HEK293T (cell line): ENCODE data around the gene PRKCH.

ENCODE experiments used
- CTCF ChIA-PET: fragments of 350-600 bp; formaldehyde crosslinking; extraction: SDS; loops from one replicate; lab custom pipeline; 2021; ENCODE audit warnings: antibody characterized with exemption, inconsistent platforms; lab: Yijun Ruan, JAX
- POLR2A ChIA-PET: fragments of 350-600 bp; formaldehyde crosslinking; extraction: SDS; loops from one replicate; lab custom pipeline; 2020; ENCODE audit warnings: antibody characterized with exemption, inconsistent platforms; lab: Yijun Ruan, JAX
- DNase-seq: peaks from one replicate; pipeline ENCODE4 v3.0.0; 2012; ENCODE audit warnings: mixed read lengths; ENCODE audit errors: extremely low spot score
- ARNT ChIP-seq: fragments of 450-650 bp; IDR thresholded peaks from 2 replicates; pipeline ENCODE4 v1.6.1; 2017; ENCODE audit warnings: mild to moderate bottlenecking
- BHLHE40 ChIP-seq: fragments of 450-650 bp; IDR thresholded peaks from 2 replicates; pipeline ENCODE4 v1.6.1; 2016; ENCODE audit warnings: mild to moderate bottlenecking, moderate library complexity, borderline replicate concordance
- CTBP1 ChIP-seq: fragments of 450-650 bp; IDR thresholded peaks from 2 replicates; pipeline ENCODE4 v1.6.1; 2016; ENCODE audit warnings: borderline replicate concordance
- ELF4 ChIP-seq: fragments of 450-650 bp; IDR thresholded peaks from 2 replicates; pipeline ENCODE4 v1.6.1; 2017; ENCODE audit warnings: antibody characterized with exemption
- FOXA1 ChIP-seq: fragments of 450-650 bp; IDR thresholded peaks from 2 replicates; pipeline ENCODE4 v1.6.1; 2016; ENCODE audit warnings: mild to moderate bottlenecking
- FOXK2 ChIP-seq: fragments of 450-650 bp; IDR thresholded peaks from 2 replicates; pipeline ENCODE4 v1.6.1; 2016; ENCODE audit warnings: mild to moderate bottlenecking
- FOXM1 ChIP-seq: fragments of 450-650 bp; IDR thresholded peaks from 2 replicates; pipeline ENCODE4 v1.6.1; 2017; ENCODE audit warnings: mild to moderate bottlenecking, borderline replicate concordance
- HDGF ChIP-seq: fragments of 450-650 bp; IDR thresholded peaks from 2 replicates; pipeline ENCODE4 v1.6.1; 2017; ENCODE audit warnings: antibody characterized with exemption, borderline replicate concordance
- L3MBTL2 ChIP-seq: fragments of 450-650 bp; conservative IDR thresholded peaks from 2 replicates; pipeline ENCODE4 v1.6.1; 2016; ENCODE audit warnings: mild to moderate bottlenecking
- LEF1 ChIP-seq: fragments of 450-650 bp; IDR thresholded peaks from 2 replicates; pipeline ENCODE4 v1.6.1; 2017; ENCODE audit warnings: mild to moderate bottlenecking, borderline replicate concordance
- NFRKB ChIP-seq: fragments of 450-650 bp; IDR thresholded peaks from 2 replicates; pipeline ENCODE4 v1.6.1; 2016; ENCODE audit warnings: mild to moderate bottlenecking, moderate library complexity
- PKNOX1 ChIP-seq: fragments of 450-650 bp; IDR thresholded peaks from 2 replicates; pipeline ENCODE4 v1.6.1; 2016
- SP1 ChIP-seq: fragments of 450-650 bp; IDR thresholded peaks from 2 replicates; pipeline ENCODE4 v1.6.1; 2017
- SUZ12 ChIP-seq: fragments of 450-650 bp; IDR thresholded peaks from 2 replicates; pipeline ENCODE4 v1.6.1; 2016; ENCODE audit warnings: mild to moderate bottlenecking
- TARDBP ChIP-seq: fragments of 450-650 bp; IDR thresholded peaks from 2 replicates; pipeline ENCODE4 v1.6.1; 2016
- ZNF384 ChIP-seq: fragments of 450-650 bp; IDR thresholded peaks from 2 replicates; pipeline ENCODE4 v1.6.1; 2016

The PRKCH gene

DNA sequence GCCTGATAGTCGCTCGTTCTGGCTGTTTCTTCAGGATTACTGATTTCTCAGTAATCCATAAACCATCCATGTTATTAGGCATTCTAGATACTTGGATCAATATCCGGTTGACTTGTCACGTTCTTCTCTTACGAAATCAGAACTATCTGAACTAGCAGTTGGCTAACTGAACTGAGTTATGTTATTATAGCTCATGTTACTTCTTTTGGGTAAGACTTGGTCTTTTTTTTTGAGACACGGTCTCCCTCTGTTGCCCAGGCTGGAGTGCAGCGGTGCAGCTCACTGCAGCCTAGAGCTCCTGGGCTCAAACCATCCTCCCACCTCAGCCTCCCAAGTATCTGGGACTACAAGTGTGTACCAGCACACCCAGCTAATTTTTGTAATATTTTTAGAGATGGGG, 178.6 kb downstream of the PRKCH start:
- DNase-seq, result no peak
- ChIA-PET CTCF (no interaction called here), POLR2A (no interaction called here)
- TF ChIP-seq LEF1, result no peak
- TF ChIP-seq CTBP1, result no peak
- no peak for TF ChIP-seq FOXA1
- TF ChIP-seq L3MBTL2, result no peak
- no peak for TF ChIP-seq NFRKB
- TF ChIP-seq SUZ12, result no peak
- no peak for TF ChIP-seq HDGF
- no peak for TF ChIP-seq SP1
- no peak for TF ChIP-seq TARDBP
- no peak for TF ChIP-seq FOXK2
- TF ChIP-seq ARNT, result no peak
- TF ChIP-seq PKNOX1, result no peak
- TF ChIP-seq ZNF384, result no peak
- no peak for TF ChIP-seq ELF4
- no peak for TF ChIP-seq FOXM1
- TF ChIP-seq BHLHE40, result no peak

DNA sequence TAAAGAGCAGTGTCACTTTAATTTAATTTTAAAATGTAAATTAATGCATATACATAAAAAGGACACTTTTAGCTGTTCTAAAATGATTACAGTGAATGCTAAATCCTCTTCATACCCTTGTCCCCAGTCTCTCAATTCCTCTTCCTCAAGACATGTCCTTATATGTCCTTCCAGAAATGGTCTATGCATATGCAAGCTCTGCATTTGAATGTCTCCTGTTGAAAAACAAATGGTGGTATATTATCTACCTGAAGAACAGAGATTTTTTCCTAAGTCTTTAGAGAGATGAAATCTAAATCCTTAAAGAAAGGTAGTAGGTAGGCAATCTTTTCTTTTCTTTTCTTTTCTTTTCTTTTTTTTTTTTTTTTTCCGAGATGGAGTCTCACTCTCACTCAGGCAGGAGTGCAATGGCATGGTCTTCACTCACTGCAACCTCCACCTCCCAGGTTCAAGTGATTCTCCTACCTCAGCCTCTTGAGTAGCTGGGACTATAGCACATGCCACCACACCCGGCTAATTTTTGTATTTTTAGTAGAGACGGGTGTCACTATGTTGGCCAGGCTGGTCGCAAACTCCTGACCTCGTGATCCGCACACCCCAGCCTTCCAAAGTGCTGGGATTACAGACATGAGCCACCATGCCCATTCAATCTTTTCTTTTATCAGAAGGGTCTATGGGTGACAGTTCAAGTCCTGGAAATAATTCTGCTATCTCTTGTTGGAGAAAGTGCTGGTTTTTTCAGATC, 180.5 kb downstream of the PRKCH start:
- ChIA-PET CTCF (no interaction called here), POLR2A (no interaction called here)
- no peak for DNase-seq
- TF ChIP-seq TARDBP (no peak), FOXM1 (no peak), HDGF (no peak), L3MBTL2 (no peak), PKNOX1 (no peak), SP1 (no peak)

DNA sequence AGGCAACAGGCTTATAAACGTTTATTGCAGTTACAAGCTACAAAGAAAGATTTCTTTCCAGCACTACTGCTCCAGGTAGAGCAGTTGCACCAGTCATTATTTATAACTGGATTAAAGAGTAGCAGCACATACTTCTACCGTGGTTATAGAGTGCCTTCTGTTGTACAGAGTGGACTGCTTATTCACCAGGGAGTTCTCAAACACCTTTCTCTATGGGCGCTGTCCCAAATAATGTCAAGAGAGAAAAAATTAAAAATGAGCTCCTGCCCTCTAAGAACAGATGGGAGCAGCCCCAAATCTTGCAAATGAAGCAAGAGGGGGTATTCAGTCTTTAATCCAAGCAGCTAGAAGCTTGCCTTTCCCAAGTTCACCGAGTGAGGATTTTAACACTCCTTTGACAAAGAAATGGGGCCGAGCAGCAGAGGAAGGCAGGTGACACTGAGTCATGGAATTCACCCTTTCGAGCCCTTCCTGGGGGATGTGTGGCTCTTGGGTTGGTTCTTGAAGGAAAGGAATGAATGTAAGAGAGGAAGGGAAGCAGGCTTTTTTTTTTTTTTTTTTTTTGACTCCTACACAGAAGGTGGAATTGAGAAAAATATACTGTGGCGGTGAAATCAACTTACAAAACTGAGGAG, 181.2 kb downstream of the PRKCH start:
- ChIA-PET POLR2A (no interaction called here), CTCF (interaction anchor here (0.7 kb wide), 1 partner anchor 9 kb away, joined by 3 read pairs; no protein-coding TSS in a partner anchor)
- no peak for TF ChIP-seq NFRKB
- no peak for TF ChIP-seq TARDBP
- TF ChIP-seq LEF1, result no peak
- TF ChIP-seq BHLHE40, result no peak
- no peak for TF ChIP-seq ELF4
- no peak for TF ChIP-seq CTBP1
- TF ChIP-seq FOXK2, result no peak
- no peak for TF ChIP-seq HDGF
- no peak for TF ChIP-seq L3MBTL2
- no peak for TF ChIP-seq ZNF384
- no peak for TF ChIP-seq PKNOX1
- no peak for TF ChIP-seq SUZ12
- no peak for DNase-seq

DNA sequence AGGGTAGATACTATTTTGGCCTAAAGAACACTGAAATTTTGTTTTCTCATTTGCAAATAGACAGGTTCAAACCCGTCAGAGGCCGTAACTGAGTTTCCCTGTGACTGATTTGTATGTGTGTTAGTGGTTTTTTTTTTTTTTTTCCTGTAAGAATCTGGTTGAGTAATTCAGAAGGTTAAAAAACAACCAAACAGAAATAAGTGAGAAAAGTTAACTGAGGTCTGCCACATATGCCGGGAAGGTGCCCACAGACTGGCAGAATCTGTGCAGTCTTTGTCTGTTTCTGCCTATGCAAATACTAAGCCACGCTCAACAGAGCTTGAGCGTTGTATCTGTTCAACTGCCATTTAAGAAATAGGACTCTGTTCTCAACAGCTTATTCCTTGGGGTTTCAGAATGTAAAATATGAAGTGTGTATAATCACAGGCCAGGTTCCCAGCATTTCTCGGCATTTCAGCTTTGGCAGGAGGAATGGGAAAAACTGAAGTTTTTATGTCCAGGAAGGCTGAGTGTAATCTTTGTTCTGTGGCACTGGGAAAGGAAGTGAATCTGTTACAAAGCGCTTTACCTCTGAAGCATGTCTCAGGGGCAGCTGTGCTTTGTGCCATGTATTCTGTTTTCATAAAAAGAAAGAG, 181.9 kb downstream of the PRKCH start:
- TF ChIP-seq SUZ12 (no peak), PKNOX1 (no peak), TARDBP (no peak), SP1 (no peak), ELF4 (no peak), NFRKB (no peak), L3MBTL2 (no peak)
- DNase-seq, result no peak

DNA sequence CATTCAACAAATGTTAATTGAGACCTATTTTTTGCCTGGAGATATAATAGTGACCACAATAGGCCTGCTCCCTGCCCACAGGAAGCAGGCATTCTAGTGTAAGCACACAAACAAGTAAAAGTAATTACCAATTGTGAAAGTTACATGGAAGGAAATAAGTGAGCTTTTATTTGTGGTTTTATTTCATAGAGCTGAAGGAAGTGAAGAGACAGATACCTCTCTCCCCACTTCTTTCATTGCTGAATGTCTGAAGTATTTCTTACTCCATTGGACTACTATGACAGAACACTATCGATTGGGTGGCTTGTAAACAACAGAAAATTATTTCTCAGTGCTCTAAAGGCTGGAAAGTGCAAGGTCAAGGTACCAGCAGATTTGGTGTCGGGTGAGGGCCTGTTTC, 183.5 kb downstream of the PRKCH start:
- DNase-seq, result no peak
- CTCF ChIA-PET, result no interaction called here
- TF ChIP-seq TARDBP (no peak), HDGF (no peak), ARNT (no peak), PKNOX1 (no peak), BHLHE40 (no peak), FOXK2 (no peak), CTBP1 (no peak), ZNF384 (no peak), NFRKB (no peak), SP1 (no peak), FOXM1 (no peak), SUZ12 (no peak), LEF1 (no peak), L3MBTL2 (no peak), FOXA1 (no peak), ELF4 (no peak)
- POLR2A ChIA-PET, result no interaction called here

More for the DNA sequence above, 181.9 kb downstream of the PRKCH start:
- ChIA-PET POLR2A (no interaction called here), CTCF (interaction anchor here (0.7 kb wide), 2 partner anchors 10 to 11 kb away, joined by 3 read pairs; no protein-coding TSS in a partner anchor)
